Retinal pigment epithelial cell (primary cell): Measurements from ENCODE around the gene VPS13A.
"Not testable (repeated sequence)": the region's sequence is repeated elsewhere in the genome, so short reads cannot be mapped to it uniquely, and the experiment has no call there.

Experiments used
- DNase-seq: peaks from one replicate; pipeline ENCODE4 v3.0.0-alpha.2; 2010; ENCODE audit warnings: low read depth
- H3K4me3 ChIP-seq: 2 replicates; pipeline ENCODE4 v1.5.1; 2011; ENCODE audit warnings: mild to moderate bottlenecking, low read length, control low read depth, moderate library complexity
- CTCF ChIP-seq: conservative IDR thresholded peaks from 2 replicates; pipeline ENCODE4 v1.5.1; 2011; ENCODE audit warnings: low read depth, low read length, control low read depth, inconsistent platforms

Gene VPS13A

GRCh38 chr9:77440057-77440456 lies 262.7 kb downstream of the VPS13A start:
- no peak for TF ChIP-seq CTCF
- no peak for DNase-seq
- H3K4me3 ChIP-seq, result no peak overlapping the region

DNA sequence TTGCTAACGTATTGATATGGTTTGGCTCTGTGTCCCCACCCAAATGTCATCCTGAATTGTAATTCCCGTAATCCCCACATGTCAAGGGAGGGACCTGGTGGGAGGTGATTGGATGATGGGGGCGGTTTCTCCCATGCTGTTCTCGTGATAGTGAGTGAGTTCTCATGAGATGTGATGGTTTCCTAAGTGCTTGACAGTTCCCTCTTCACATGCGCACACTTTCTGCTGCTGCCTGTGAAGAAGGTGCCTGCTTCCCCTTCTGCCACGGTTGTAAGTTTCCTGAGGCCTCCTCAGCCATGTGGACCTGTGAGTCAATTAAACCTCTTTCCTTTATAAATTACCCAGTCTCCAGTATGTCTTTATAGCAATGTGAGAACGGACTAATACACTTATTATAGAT lies 263.8 kb downstream of the VPS13A start:
- DNase-seq, H3K4me3 ChIP-seq: not testable (repeated sequence)

DNA sequence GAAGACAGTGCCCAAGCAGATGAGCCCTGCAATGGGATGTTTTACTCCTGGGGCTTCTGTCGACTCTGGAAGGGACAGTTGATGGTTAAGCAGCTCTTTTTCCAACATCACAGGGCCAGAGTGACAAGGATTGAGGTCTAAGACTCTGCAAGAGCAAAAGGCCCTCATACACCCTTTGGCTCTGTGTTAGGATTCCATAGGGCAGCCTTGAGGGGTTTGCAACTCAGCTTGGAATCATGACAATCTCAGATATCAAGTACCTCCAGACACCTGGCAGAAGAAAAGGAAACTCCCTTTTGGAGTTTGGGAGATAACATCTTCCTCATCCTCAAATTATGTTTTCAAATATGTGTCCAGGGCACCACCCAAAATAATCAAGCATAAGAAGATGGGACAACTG lies 265.1 kb downstream of the VPS13A start:
- DNase-seq, result no peak
- no peak overlapping the region for H3K4me3 ChIP-seq
- TF ChIP-seq CTCF, result no peak

DNA sequence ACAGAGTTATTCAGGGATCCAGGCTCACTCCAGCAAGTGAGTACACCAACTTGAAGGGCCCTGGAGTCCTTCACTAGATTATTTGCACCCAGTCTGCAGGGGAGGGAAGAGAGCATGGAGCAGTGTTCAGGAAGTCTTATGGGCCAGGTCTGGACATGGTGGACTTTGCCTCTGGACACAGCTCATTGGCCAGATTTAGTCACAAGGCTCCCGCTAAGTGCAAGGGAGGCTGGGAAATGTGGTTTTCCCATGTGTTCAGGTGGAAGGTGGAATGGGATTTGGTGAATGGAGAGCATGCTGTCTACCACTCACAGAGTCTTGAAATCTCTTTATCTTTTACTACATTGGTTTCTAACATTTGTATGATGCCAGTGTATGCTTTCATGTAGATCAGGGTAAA lies 270.3 kb downstream of the VPS13A start:
- DNase-seq, result no peak
- H3K4me3 ChIP-seq, result no peak overlapping the region
- no peak for TF ChIP-seq CTCF

GRCh38 chr9:77449240-77450084 lies 272.1 kb downstream of the VPS13A start:
- DNase-seq, result peak; percentile 79
- TF ChIP-seq CTCF, result no peak
- H3K4me3 ChIP-seq, result no peak overlapping the region

DNA sequence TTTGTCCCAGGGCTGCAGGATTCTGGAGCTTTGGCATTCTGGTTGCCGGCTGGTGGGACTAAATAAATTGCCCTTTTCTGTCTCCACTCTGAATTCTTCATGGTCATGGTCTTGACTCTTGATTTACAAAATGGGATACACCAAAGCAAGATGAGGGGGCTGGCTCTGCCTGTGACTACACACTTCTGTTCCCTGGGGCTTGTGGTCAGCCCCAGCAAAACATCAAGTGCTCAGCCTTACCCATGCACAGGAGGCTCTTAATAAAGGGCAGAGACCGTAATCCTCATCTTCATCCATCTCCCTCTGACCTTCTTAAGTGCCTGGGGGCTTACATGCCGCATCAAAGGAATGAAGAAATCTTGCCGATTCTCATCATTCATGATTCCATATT lies 272.7 kb downstream of the VPS13A start:
- H3K4me3 ChIP-seq, result no peak overlapping the region
- no peak for DNase-seq

GRCh38 chr9:77451507-77451906 lies 274.2 kb downstream of the VPS13A start:
- H3K4me3 ChIP-seq, result no peak overlapping the region
- no peak for DNase-seq
- no peak for TF ChIP-seq CTCF

More for the DNA sequence above, 272.7 kb downstream of the VPS13A start:
- TF ChIP-seq CTCF, result no peak
